ENCODE measurements around the gene COPS3.

DNA sequence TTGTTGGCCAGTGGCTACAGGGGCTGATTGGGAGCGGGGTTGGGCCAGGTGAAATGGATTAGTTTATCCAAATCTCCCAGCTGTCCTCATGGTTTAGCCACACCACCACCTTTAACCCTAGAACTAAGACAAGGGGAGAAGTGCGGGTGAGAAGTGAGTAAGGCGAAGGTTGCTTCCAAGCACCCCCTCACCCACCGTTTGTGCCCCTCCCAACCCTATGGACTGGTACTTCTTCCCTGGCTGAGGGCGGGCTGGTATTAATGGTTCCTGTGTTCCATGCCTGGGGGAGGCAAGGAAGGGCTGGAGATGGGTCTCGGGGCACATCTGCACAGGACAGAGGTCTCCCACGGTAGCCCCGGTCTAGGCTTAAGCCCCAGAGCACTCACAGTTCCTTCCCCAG, 47.2 kb upstream of the COPS3 start:
- TF ChIP-seq CTCF (IDR thresholded peaks at IDR 0.05): no peak
- TF ChIP-seq POLR2A (IDR thresholded peaks at IDR 0.05): no peak

All from Peyer's patch (tissue), 4 donors.